ENCODE data around the gene KCNMB2.
"Not testable (repeated sequence)": the region's sequence is repeated elsewhere in the genome, so short reads cannot be mapped to it uniquely, and the experiment has no call there.

KCNMB2 gene

GRCh38 chr3:178519701-178520100 is 16.5 kb upstream of the KCNMB2 start:
- no peak for DNase-seq (ENCODE audit: low read depth in 2 of 2)

- no peak for DNase-seq (ENCODE audit: low read depth in 2 of 2)
Measured at GRCh38 chr3:178520451-178520850, 15.8 kb upstream of the KCNMB2 start.

- no peak for DNase-seq (ENCODE audit: low read depth in 2 of 2)
Measured at GRCh38 chr3:178522200-178523052, 13.8 kb upstream of the KCNMB2 start.

GRCh38 chr3:178525251-178525650 is 11.0 kb upstream of the KCNMB2 start:
- DNase-seq (ENCODE audit: low read depth in 2 of 2) = no peak

- no peak for DNase-seq (ENCODE audit: low read depth in 2 of 2)
Measured at GRCh38 chr3:178526291-178526690, 9.9 kb upstream of the KCNMB2 start.

- DNase-seq (ENCODE audit: low read depth in 2 of 2) = no peak
Measured at GRCh38 chr3:178527981-178528380, 8.3 kb upstream of the KCNMB2 start.

GRCh38 chr3:178529606-178530225 is 6.5 kb upstream of the KCNMB2 start:
- DNase-seq (ENCODE audit: low read depth in 2 of 2) = no peak

- DNase-seq (ENCODE audit: low read depth in 2 of 2) = no peak
Measured at GRCh38 chr3:178532476-178532875, 3.8 kb upstream of the KCNMB2 start.

GRCh38 chr3:178537122-178537705 is 978 bp downstream of the KCNMB2 start:
- no peak for DNase-seq (ENCODE audit: low read depth in 2 of 2)

GRCh38 chr3:178538056-178538455 is 1.8 kb downstream of the KCNMB2 start:
- DNase-seq (ENCODE audit: low read depth in 2 of 2) = no peak

- DNase-seq (ENCODE audit: low read depth in 2 of 2) = no peak
Measured at GRCh38 chr3:178540184-178540583, 3.9 kb downstream of the KCNMB2 start.

GRCh38 chr3:178545337-178545736 is 9.1 kb downstream of the KCNMB2 start:
- DNase-seq (ENCODE audit: low read depth in 2 of 2) = no peak

- DNase-seq (ENCODE audit: low read depth in 2 of 2) = no peak
Measured at GRCh38 chr3:178546079-178546478, 9.8 kb downstream of the KCNMB2 start.

GRCh38 chr3:178549426-178549825 is 13.2 kb downstream of the KCNMB2 start:
- not testable (repeated sequence) for DNase-seq (ENCODE audit: low read depth in 2 of 2)

- no peak for DNase-seq (ENCODE audit: low read depth in 2 of 2)
Measured at GRCh38 chr3:178551916-178552321, 15.7 kb downstream of the KCNMB2 start.

- no peak for DNase-seq (ENCODE audit: low read depth in 2 of 2)
Measured at GRCh38 chr3:178558637-178559036, 22.4 kb downstream of the KCNMB2 start.

- DNase-seq (ENCODE audit: low read depth in 2 of 2) = no peak
Measured at GRCh38 chr3:178560759-178561158, 24.5 kb downstream of the KCNMB2 start.

- no peak for DNase-seq (ENCODE audit: low read depth in 2 of 2)
Measured at GRCh38 chr3:178561239-178561638, 25.0 kb downstream of the KCNMB2 start.

GRCh38 chr3:178562143-178562946 is 26.1 kb downstream of the KCNMB2 start:
- DNase-seq (ENCODE audit: low read depth in 2 of 2) = no peak

- no peak for DNase-seq (ENCODE audit: low read depth in 2 of 2)
Measured at GRCh38 chr3:178562947-178563232, 26.7 kb downstream of the KCNMB2 start.

- no peak for DNase-seq (ENCODE audit: low read depth in 2 of 2)
Measured at GRCh38 chr3:178567611-178568010, 31.4 kb downstream of the KCNMB2 start.

GRCh38 chr3:178568155-178568731 is 32.0 kb downstream of the KCNMB2 start:
- no peak for DNase-seq (ENCODE audit: low read depth in 2 of 2)
